ENCODE data around the gene DNER. TPM values are rescaled to one million over a fixed set of nuclear protein-coding genes. Genes with fewer than 3 reads are reported as not detected.
"Not testable (repeated sequence)": the region's sequence is repeated elsewhere in the genome, so short reads cannot be mapped to it uniquely, and the experiment has no call there.

Gene DNER
- polyA plus RNA-seq, 1 donor: 7.5 TPM

GRCh38 chr2:229346816-229347540 lies 367.4 kb downstream of the DNER start:
- 43% methylated on average over 1 of the region's 4 CpGs for WGBS (ENCODE audit: insufficient coverage, low lambda C conversion rate)
- Histone ChIP-seq H3K36me3 (ENCODE audit: control insufficient read depth, insufficient read depth, low read length) (no peaks in the 10 kb centered on the region), H3K27me3 (ENCODE audit: control insufficient read depth, insufficient read depth, low read length) (no peaks in the 10 kb centered on the region), H3K9me3 (ENCODE audit: control insufficient read depth, low read depth, low read length) (no peaks in the 10 kb centered on the region), H3K4me1 (ENCODE audit: control insufficient read depth, insufficient read depth, low read length) (no peaks in the 10 kb centered on the region), H3K4me3 (ENCODE audit: low read length) (no peak overlapping the region), H3K27ac (ENCODE audit: low read length) (no peak overlapping the region)
- DNase-seq: no peak

GRCh38 chr2:229344955-229345354 lies 369.4 kb downstream of the DNER start:
- no peaks in the 10 kb centered on the region for H3K36me3 ChIP-seq (ENCODE audit: control insufficient read depth, insufficient read depth, low read length)
- no peaks in the 10 kb centered on the region for H3K4me1 ChIP-seq (ENCODE audit: control insufficient read depth, insufficient read depth, low read length)
- H3K9me3 ChIP-seq (ENCODE audit: control insufficient read depth, low read depth, low read length): no peaks in the 10 kb centered on the region
- 71% methylated on average over 1 of the region's 4 CpGs for WGBS (ENCODE audit: insufficient coverage, low lambda C conversion rate)
- no peaks in the 10 kb centered on the region for H3K27me3 ChIP-seq (ENCODE audit: control insufficient read depth, insufficient read depth, low read length)
- no peak overlapping the region for H3K27ac ChIP-seq (ENCODE audit: low read length)
- DNase-seq: no peak
- H3K4me3 ChIP-seq (ENCODE audit: low read length): no peak overlapping the region

GRCh38 chr2:229344151-229344551 lies 370.2 kb downstream of the DNER start:
- Histone ChIP-seq H3K4me3 (ENCODE audit: low read length) (no peak overlapping the region), H3K27ac (ENCODE audit: low read length) (no peak overlapping the region), H3K4me1 (ENCODE audit: control insufficient read depth, insufficient read depth, low read length) (no peaks in the 10 kb centered on the region), H3K27me3 (ENCODE audit: control insufficient read depth, insufficient read depth, low read length) (no peaks in the 10 kb centered on the region), H3K9me3 (ENCODE audit: control insufficient read depth, low read depth, low read length) (no peaks in the 10 kb centered on the region), H3K36me3 (ENCODE audit: control insufficient read depth, insufficient read depth, low read length) (no peaks in the 10 kb centered on the region)
- no peak for DNase-seq
- WGBS (ENCODE audit: insufficient coverage, low lambda C conversion rate): no CpG with 5 or more reads among the region's 6 CpGs

- WGBS (ENCODE audit: insufficient coverage, low lambda C conversion rate): no CpG with 5 or more reads among the region's 3 CpGs
- no peak for DNase-seq
- Histone ChIP-seq H3K36me3 (ENCODE audit: control insufficient read depth, insufficient read depth, low read length) (no peaks in the 10 kb centered on the region), H3K9me3 (ENCODE audit: control insufficient read depth, low read depth, low read length) (no peaks in the 10 kb centered on the region), H3K27ac (ENCODE audit: low read length) (no peak overlapping the region), H3K4me3 (ENCODE audit: low read length) (no peak overlapping the region), H3K27me3 (ENCODE audit: control insufficient read depth, insufficient read depth, low read length) (no peaks in the 10 kb centered on the region), H3K4me1 (ENCODE audit: control insufficient read depth, insufficient read depth, low read length) (no peaks in the 10 kb centered on the region)
These were observed 370.7 kb downstream of the DNER start for GRCh38 chr2:229343661-229344060.

- no peak for DNase-seq
- no CpG with 5 or more reads among the region's 4 CpGs for WGBS (ENCODE audit: insufficient coverage, low lambda C conversion rate)
These were observed 372.0 kb downstream of the DNER start for GRCh38 chr2:229342376-229342775.

GRCh38 chr2:229340086-229340760 lies 374.1 kb downstream of the DNER start:
- Histone ChIP-seq H3K9me3 (ENCODE audit: control insufficient read depth, low read depth, low read length) (no peaks in the 10 kb centered on the region), H3K4me3 (ENCODE audit: low read length) (no peak overlapping the region), H3K4me1 (ENCODE audit: control insufficient read depth, insufficient read depth, low read length) (no peaks in the 10 kb centered on the region), H3K27me3 (ENCODE audit: control insufficient read depth, insufficient read depth, low read length) (no peaks in the 10 kb centered on the region), H3K27ac (ENCODE audit: low read length) (no peak overlapping the region), H3K36me3 (ENCODE audit: control insufficient read depth, insufficient read depth, low read length) (no peaks in the 10 kb centered on the region)
- no peak for DNase-seq
- 80% methylated on average over 2 of the region's 8 CpGs for WGBS (ENCODE audit: insufficient coverage, low lambda C conversion rate)

More at GRCh38 chr2:229342376-229342775, 372.0 kb downstream of the DNER start:
- H3K36me3 ChIP-seq (ENCODE audit: control insufficient read depth, insufficient read depth, low read length): no peaks in the 10 kb centered on the region
- no peaks in the 10 kb centered on the region for H3K4me1 ChIP-seq (ENCODE audit: control insufficient read depth, insufficient read depth, low read length)
- H3K9me3 ChIP-seq (ENCODE audit: control insufficient read depth, low read depth, low read length): no peaks in the 10 kb centered on the region
- H3K27ac ChIP-seq (ENCODE audit: low read length): no peak overlapping the region
- H3K27me3 ChIP-seq (ENCODE audit: control insufficient read depth, insufficient read depth, low read length): no peaks in the 10 kb centered on the region
- no peak overlapping the region for H3K4me3 ChIP-seq (ENCODE audit: low read length)

GRCh38 chr2:229339618-229340017 lies 374.7 kb downstream of the DNER start:
- H3K4me3 ChIP-seq (ENCODE audit: low read length): no peak overlapping the region
- no peak for DNase-seq
- H3K27me3 ChIP-seq (ENCODE audit: control insufficient read depth, insufficient read depth, low read length): no peaks in the 10 kb centered on the region
- H3K9me3 ChIP-seq (ENCODE audit: control insufficient read depth, low read depth, low read length): no peaks in the 10 kb centered on the region
- no CpG with 5 or more reads among the region's 5 CpGs for WGBS (ENCODE audit: insufficient coverage, low lambda C conversion rate)
- no peaks in the 10 kb centered on the region for H3K36me3 ChIP-seq (ENCODE audit: control insufficient read depth, insufficient read depth, low read length)
- no peaks in the 10 kb centered on the region for H3K4me1 ChIP-seq (ENCODE audit: control insufficient read depth, insufficient read depth, low read length)
- H3K27ac ChIP-seq (ENCODE audit: low read length): no peak overlapping the region

- not testable (repeated sequence) for H3K27me3 ChIP-seq (ENCODE audit: control insufficient read depth, insufficient read depth, low read length); H3K36me3 ChIP-seq (ENCODE audit: control insufficient read depth, insufficient read depth, low read length); H3K4me1 ChIP-seq (ENCODE audit: control insufficient read depth, insufficient read depth, low read length); DNase-seq; H3K9me3 ChIP-seq (ENCODE audit: control insufficient read depth, low read depth, low read length); H3K4me3 ChIP-seq (ENCODE audit: low read length); H3K27ac ChIP-seq (ENCODE audit: low read length)
- no CpG with 5 or more reads among the region's 4 CpGs for WGBS (ENCODE audit: insufficient coverage, low lambda C conversion rate)
These were observed 375.2 kb downstream of the DNER start for GRCh38 chr2:229339171-229339570.

GRCh38 chr2:229335877-229336346 lies 378.4 kb downstream of the DNER start:
- Histone ChIP-seq H3K36me3 (ENCODE audit: control insufficient read depth, insufficient read depth, low read length) (no peaks in the 10 kb centered on the region), H3K4me1 (ENCODE audit: control insufficient read depth, insufficient read depth, low read length) (no peaks in the 10 kb centered on the region), H3K27ac (ENCODE audit: low read length) (no peak overlapping the region), H3K27me3 (ENCODE audit: control insufficient read depth, insufficient read depth, low read length) (no peaks in the 10 kb centered on the region), H3K9me3 (ENCODE audit: control insufficient read depth, low read depth, low read length) (no peaks in the 10 kb centered on the region), H3K4me3 (ENCODE audit: low read length) (no peak overlapping the region)
- WGBS (ENCODE audit: insufficient coverage, low lambda C conversion rate): no CpG with 5 or more reads among the region's 7 CpGs
- DNase-seq: no peak

- no peak for DNase-seq
- H3K4me3 ChIP-seq (ENCODE audit: low read length): no peak overlapping the region
- no peaks in the 10 kb centered on the region for H3K27me3 ChIP-seq (ENCODE audit: control insufficient read depth, insufficient read depth, low read length)
- H3K4me1 ChIP-seq (ENCODE audit: control insufficient read depth, insufficient read depth, low read length): no peaks in the 10 kb centered on the region
- WGBS (ENCODE audit: insufficient coverage, low lambda C conversion rate): no CpG with 5 or more reads among the region's 7 CpGs
- no peak overlapping the region for H3K27ac ChIP-seq (ENCODE audit: low read length)
- H3K36me3 ChIP-seq (ENCODE audit: control insufficient read depth, insufficient read depth, low read length): no peaks in the 10 kb centered on the region
- H3K9me3 ChIP-seq (ENCODE audit: control insufficient read depth, low read depth, low read length): no peaks in the 10 kb centered on the region
These were observed 379.0 kb downstream of the DNER start for GRCh38 chr2:229335330-229335729.
